ENCODE measurements around the gene ARMH4.

ARMH4 gene

GRCh38 chr14:58107947-58108552, 44.0 kb downstream of the ARMH4 start:
- Histone ChIP-seq H2BK120ac (ENCODE audit: low read depth, low read length) (no peak overlapping the region), H3K4ac (ENCODE audit: low read depth in 1 of 2, low read length in 2 of 2) (no peak overlapping the region)
- WGBS: 2% methylated on average over 3 of the region's 4 CpGs

GRCh38 chr14:58107041-58107440, 45.0 kb downstream of the ARMH4 start:
- Histone ChIP-seq H2BK15ac (ENCODE audit: low read depth, poor library complexity, severe bottlenecking) (no peak overlapping the region), H3K27me3 (ENCODE audit: control insufficient read depth in 1 of 2, insufficient read depth in 1 of 2, low read length in 2 of 2) (no peaks in the 10 kb centered on the region), H4K8ac (ENCODE audit: low read length) (no peak overlapping the region), H3K23ac (ENCODE audit: low read length in 2 of 2) (no peak overlapping the region), H2BK12ac (ENCODE audit: low read length in 2 of 2) (no peak overlapping the region), H3K18ac (ENCODE audit: low read depth in 1 of 2, low read length in 2 of 2) (no peak overlapping the region), H3K9ac (ENCODE audit: low read length) (no peak overlapping the region), H3K4me3 (ENCODE audit: insufficient read depth in 1 of 2, low read depth in 1 of 2, low read length in 2 of 2) (no peak overlapping the region), H3K79me1 (replicated peaks; ENCODE audit: low read length, poor library complexity, severe bottlenecking) (no peaks in the 10 kb centered on the region), H3K27ac (ENCODE audit: low read length, poor library complexity, severe bottlenecking) (no peak overlapping the region), H3K4ac (ENCODE audit: low read depth in 1 of 2, low read length in 2 of 2) (no peak overlapping the region), H4K91ac (ENCODE audit: low read length) (no peak overlapping the region), H3K4me2 (ENCODE audit: low read length, poor library complexity, severe bottlenecking) (no peak overlapping the region), H2BK120ac (ENCODE audit: low read depth, low read length) (no peak overlapping the region), H3K4me1 (ENCODE audit: control insufficient read depth, insufficient read depth, low read depth, low read length) (peaks cover 3% of the 10 kb centered on the region), H2AFZ (ENCODE audit: low read depth, low read length) (no peak overlapping the region), H2AK5ac (ENCODE audit: low read length, severe bottlenecking) (no peak overlapping the region), H2BK5ac (ENCODE audit: low read depth, low read length, poor library complexity, severe bottlenecking) (no peak overlapping the region), H3K14ac (ENCODE audit: low read length in 2 of 2) (no peak overlapping the region), H3K9me3 (ENCODE audit: control insufficient read depth, low read length) (no peaks in the 10 kb centered on the region), H3K36me3 (ENCODE audit: control insufficient read depth in 1 of 2, insufficient read depth in 2 of 2, low read depth in 1 of 2, low read length in 2 of 2) (no peaks in the 10 kb centered on the region)
- DNase-seq: no peak
- 14% methylated on average over 1 of the region's 1 CpG for WGBS

More at GRCh38 chr14:58107947-58108552, 44.0 kb downstream of the ARMH4 start:
- Histone ChIP-seq H3K4me3 (ENCODE audit: insufficient read depth in 1 of 2, low read depth in 1 of 2, low read length in 2 of 2) (no peak overlapping the region), H3K23ac (ENCODE audit: low read length in 2 of 2) (no peak overlapping the region), H4K91ac (ENCODE audit: low read length) (no peak overlapping the region), H3K14ac (ENCODE audit: low read length in 2 of 2) (no peak overlapping the region), H3K27me3 (ENCODE audit: control insufficient read depth in 1 of 2, insufficient read depth in 1 of 2, low read length in 2 of 2) (no peaks in the 10 kb centered on the region), H3K9me3 (ENCODE audit: control insufficient read depth, low read length) (no peaks in the 10 kb centered on the region), H4K8ac (ENCODE audit: low read length) (no peak overlapping the region), H3K4me2 (ENCODE audit: low read length, poor library complexity, severe bottlenecking) (no peak overlapping the region), H2AK5ac (ENCODE audit: low read length, severe bottlenecking) (no peak overlapping the region), H3K36me3 (ENCODE audit: control insufficient read depth in 1 of 2, insufficient read depth in 2 of 2, low read depth in 1 of 2, low read length in 2 of 2) (no peaks in the 10 kb centered on the region), H3K79me1 (replicated peaks; ENCODE audit: low read length, poor library complexity, severe bottlenecking) (no peaks in the 10 kb centered on the region), H2BK12ac (ENCODE audit: low read length in 2 of 2) (no peak overlapping the region), H3K27ac (ENCODE audit: low read length, poor library complexity, severe bottlenecking) (no peak overlapping the region), H3K9ac (ENCODE audit: low read length) (no peak overlapping the region), H2AFZ (ENCODE audit: low read depth, low read length) (no peak overlapping the region), H2BK5ac (ENCODE audit: low read depth, low read length, poor library complexity, severe bottlenecking) (no peak overlapping the region), H2BK15ac (ENCODE audit: low read depth, poor library complexity, severe bottlenecking) (no peak overlapping the region), H3K4me1 (ENCODE audit: control insufficient read depth, insufficient read depth, low read depth, low read length) (peaks cover 3% of the 10 kb centered on the region), H3K18ac (ENCODE audit: low read depth in 1 of 2, low read length in 2 of 2) (no peak overlapping the region)
- peak; percentile 65 for DNase-seq

GRCh38 chr14:58106446-58106845, 45.6 kb downstream of the ARMH4 start:
- no peak for DNase-seq
- Histone ChIP-seq H3K23ac (ENCODE audit: low read length in 2 of 2) (no peak overlapping the region), H3K18ac (ENCODE audit: low read depth in 1 of 2, low read length in 2 of 2) (no peak overlapping the region), H2BK12ac (ENCODE audit: low read length in 2 of 2) (no peak overlapping the region), H3K4me1 (ENCODE audit: control insufficient read depth, insufficient read depth, low read depth, low read length) (peaks cover 3% of the 10 kb centered on the region), H3K27me3 (ENCODE audit: control insufficient read depth in 1 of 2, insufficient read depth in 1 of 2, low read length in 2 of 2) (no peaks in the 10 kb centered on the region), H2BK15ac (ENCODE audit: low read depth, poor library complexity, severe bottlenecking) (no peak overlapping the region), H2BK5ac (ENCODE audit: low read depth, low read length, poor library complexity, severe bottlenecking) (no peak overlapping the region), H4K91ac (ENCODE audit: low read length) (no peak overlapping the region), H3K4me3 (ENCODE audit: insufficient read depth in 1 of 2, low read depth in 1 of 2, low read length in 2 of 2) (no peak overlapping the region), H3K36me3 (ENCODE audit: control insufficient read depth in 1 of 2, insufficient read depth in 2 of 2, low read depth in 1 of 2, low read length in 2 of 2) (no peaks in the 10 kb centered on the region), H3K4me2 (ENCODE audit: low read length, poor library complexity, severe bottlenecking) (no peak overlapping the region), H2AK5ac (ENCODE audit: low read length, severe bottlenecking) (no peak overlapping the region), H2BK120ac (ENCODE audit: low read depth, low read length) (no peak overlapping the region), H3K4ac (ENCODE audit: low read depth in 1 of 2, low read length in 2 of 2) (no peak overlapping the region), H3K27ac (ENCODE audit: low read length, poor library complexity, severe bottlenecking) (no peak overlapping the region), H3K79me1 (replicated peaks; ENCODE audit: low read length, poor library complexity, severe bottlenecking) (no peaks in the 10 kb centered on the region), H4K8ac (ENCODE audit: low read length) (no peak overlapping the region), H3K14ac (ENCODE audit: low read length in 2 of 2) (no peak overlapping the region), H3K9ac (ENCODE audit: low read length) (no peak overlapping the region), H3K9me3 (ENCODE audit: control insufficient read depth, low read length) (no peaks in the 10 kb centered on the region), H2AFZ (ENCODE audit: low read depth, low read length) (no peak overlapping the region)
- WGBS: 49% methylated on average over 3 of the region's 4 CpGs

GRCh38 chr14:58104808-58105207, 47.2 kb downstream of the ARMH4 start:
- no peaks in the 10 kb centered on the region for H3K9me3 ChIP-seq (ENCODE audit: control insufficient read depth, low read length)
- H3K14ac ChIP-seq (ENCODE audit: low read length in 2 of 2): no peak overlapping the region
- H3K4me2 ChIP-seq (ENCODE audit: low read length, poor library complexity, severe bottlenecking): no peak overlapping the region
- no peak overlapping the region for H2BK15ac ChIP-seq (ENCODE audit: low read depth, poor library complexity, severe bottlenecking)
- no peak overlapping the region for H2AK5ac ChIP-seq (ENCODE audit: low read length, severe bottlenecking)
- no peak overlapping the region for H4K91ac ChIP-seq (ENCODE audit: low read length)
- no peak overlapping the region for H3K27ac ChIP-seq (ENCODE audit: low read length, poor library complexity, severe bottlenecking)
- H3K9ac ChIP-seq (ENCODE audit: low read length): peak overlapping the region; percentile 20
- no peak overlapping the region for H2BK5ac ChIP-seq (ENCODE audit: low read depth, low read length, poor library complexity, severe bottlenecking)
- no peak overlapping the region for H2BK12ac ChIP-seq (ENCODE audit: low read length in 2 of 2)
- H2AFZ ChIP-seq (ENCODE audit: low read depth, low read length): no peak overlapping the region
- no peak overlapping the region for H3K4me3 ChIP-seq (ENCODE audit: insufficient read depth in 1 of 2, low read depth in 1 of 2, low read length in 2 of 2)
- H3K4me1 ChIP-seq (ENCODE audit: control insufficient read depth, insufficient read depth, low read depth, low read length): peaks cover 8% of the 10 kb centered on the region
- no peaks in the 10 kb centered on the region for H3K36me3 ChIP-seq (ENCODE audit: control insufficient read depth in 1 of 2, insufficient read depth in 2 of 2, low read depth in 1 of 2, low read length in 2 of 2)
- 13% methylated on average over 2 of the region's 2 CpGs for WGBS
- no peaks in the 10 kb centered on the region for H3K27me3 ChIP-seq (ENCODE audit: control insufficient read depth in 1 of 2, insufficient read depth in 1 of 2, low read length in 2 of 2)
- no peak overlapping the region for H4K8ac ChIP-seq (ENCODE audit: low read length)
- no peaks in the 10 kb centered on the region for H3K79me1 ChIP-seq (replicated peaks; ENCODE audit: low read length, poor library complexity, severe bottlenecking)
- H2BK120ac ChIP-seq (ENCODE audit: low read depth, low read length): no peak overlapping the region
- DNase-seq: peak; percentile 71
- H3K18ac ChIP-seq (ENCODE audit: low read depth in 1 of 2, low read length in 2 of 2): no peak overlapping the region
- H3K23ac ChIP-seq (ENCODE audit: low read length in 2 of 2): no peak overlapping the region
- H3K4ac ChIP-seq (ENCODE audit: low read depth in 1 of 2, low read length in 2 of 2): no peak overlapping the region
